Karpas-422 (cell line): ENCODE data around the gene DIP2C. TPM values are rescaled to one million over a fixed set of nuclear protein-coding genes. Genes with fewer than 3 reads are reported as not detected.

Experiments used
- DNase-seq: peaks from one replicate; pipeline ENCODE4 v3.0.0-alpha.2; 2015
- H2AFZ ChIP-seq: fragments of 200-600 bp; sonication (generic); 2 replicates; pipeline ENCODE4 v1.6.1; 2014; ENCODE audit warnings: antibody characterized with exemption, low read length, mixed read lengths
- H3K27ac ChIP-seq: fragments of 200-600 bp; sonication (generic); 2 replicates; pipeline ENCODE4 v1.5.1; 2014; ENCODE audit warnings: mild to moderate bottlenecking, low read length, moderate library complexity
- H3K27me3 ChIP-seq: fragments of 200-600 bp; sonication (generic); 2 replicates; pipeline ENCODE4 v1.6.1; 2014; ENCODE audit warnings: low read length, mixed read lengths
- H3K36me3 ChIP-seq: fragments of 200-600 bp; sonication (generic); 2 replicates; pipeline ENCODE4 v1.6.1; 2014; ENCODE audit warnings: low read length, mixed read lengths; ENCODE audit not compliant: insufficient read depth
- H3K4me1 ChIP-seq: fragments of 200-600 bp; sonication (generic); 2 replicates; pipeline ENCODE4 v1.6.1; 2014; ENCODE audit warnings: mild to moderate bottlenecking, low read length, mixed read lengths
- H3K4me2 ChIP-seq: fragments of 200-600 bp; sonication (generic); 2 replicates; pipeline ENCODE4 v1.6.1; 2014; ENCODE audit warnings: low read length, low read depth, mild to moderate bottlenecking; ENCODE audit not compliant: poor library complexity, severe bottlenecking
- H3K4me3 ChIP-seq: fragments of 200-600 bp; sonication (generic); 2 replicates; pipeline ENCODE4 v1.5.1; 2014; ENCODE audit warnings: mild to moderate bottlenecking, antibody characterized with exemption, low read length, mixed read lengths
- H3K79me2 ChIP-seq: fragments of 200-600 bp; sonication (generic); 2 replicates; pipeline ENCODE4 v1.6.1; 2014; ENCODE audit warnings: mild to moderate bottlenecking, low read length, mixed read lengths
- H3K9ac ChIP-seq: fragments of 200-600 bp; sonication (generic); 2 replicates; pipeline ENCODE4 v1.6.0; 2014; ENCODE audit warnings: low read length
- H3K9me2 ChIP-seq: fragments of 200-600 bp; sonication (generic), shearing (Covaris generic); replicated peaks from 2 replicates; pipeline ENCODE4 v1.6.0; 2014; ENCODE audit warnings: mild to moderate bottlenecking, low read length, moderate library complexity; ENCODE audit not compliant: insufficient read depth
- H3K9me3 ChIP-seq: fragments of 300-700, 200-600 bp; sonication (generic); 2 replicates; pipeline ENCODE4 v1.6.1; 2014; ENCODE audit warnings: low read length, mixed read lengths
- H4K20me1 ChIP-seq: fragments of 200-600 bp; sonication (generic); 2 replicates; pipeline ENCODE4 v1.6.1; 2014; ENCODE audit warnings: mild to moderate bottlenecking, antibody characterized with exemption, low read length, low read depth; ENCODE audit not compliant: insufficient read depth
- total RNA-seq: library from RNA; depleted of rRNA; stranded (reverse); fragments of >200 nt; shearing (Covaris generic); gene quantifications from 2 replicates; pipeline ENCODE4 v1.2.3, GENCODE V29; 2014; ENCODE audit warnings: low replicate concordance

DIP2C gene
- total RNA-seq, 1 experiment from 2014 or later, result 0.11 TPM

- no peaks in the 10 kb centered on the region for H3K9me3 ChIP-seq
- no peak for DNase-seq
Measured at GRCh38 chr10:498760-499435, 190.6 kb downstream of the DIP2C start.

GRCh38 chr10:497898-498451, 191.5 kb downstream of the DIP2C start:
- H3K9me3 ChIP-seq, result no peaks in the 10 kb centered on the region
- H2AFZ ChIP-seq, result no peak overlapping the region
- no peak overlapping the region for H3K4me3 ChIP-seq
- H3K4me2 ChIP-seq, result no peak overlapping the region
- no peaks in the 10 kb centered on the region for H3K4me1 ChIP-seq
- H3K79me2 ChIP-seq, result no peaks in the 10 kb centered on the region
- H4K20me1 ChIP-seq, result no peaks in the 10 kb centered on the region
- no peak overlapping the region for H3K9ac ChIP-seq
- no peaks in the 10 kb centered on the region for H3K36me3 ChIP-seq
- no peaks in the 10 kb centered on the region for H3K27me3 ChIP-seq
- H3K27ac ChIP-seq, result no peak overlapping the region
- H3K9me2 ChIP-seq, result no peaks in the 10 kb centered on the region
- DNase-seq, result no peak

More at GRCh38 chr10:498760-499435, 190.6 kb downstream of the DIP2C start:
- Histone ChIP-seq H3K4me3 (no peak overlapping the region), H3K79me2 (no peaks in the 10 kb centered on the region), H4K20me1 (no peaks in the 10 kb centered on the region), H3K9ac (no peak overlapping the region), H2AFZ (no peak overlapping the region), H3K4me1 (no peaks in the 10 kb centered on the region), H3K27ac (no peak overlapping the region), H3K4me2 (no peak overlapping the region), H3K9me2 (no peaks in the 10 kb centered on the region), H3K27me3 (no peaks in the 10 kb centered on the region), H3K36me3 (no peaks in the 10 kb centered on the region)

GRCh38 chr10:497289-497688, 192.2 kb downstream of the DIP2C start:
- H3K27ac ChIP-seq, result no peak overlapping the region
- no peaks in the 10 kb centered on the region for H3K36me3 ChIP-seq
- H4K20me1 ChIP-seq, result no peaks in the 10 kb centered on the region
- no peak overlapping the region for H3K9ac ChIP-seq
- no peaks in the 10 kb centered on the region for H3K27me3 ChIP-seq
- H3K4me1 ChIP-seq, result no peaks in the 10 kb centered on the region
- H3K4me2 ChIP-seq, result no peak overlapping the region
- no peaks in the 10 kb centered on the region for H3K79me2 ChIP-seq
- no peaks in the 10 kb centered on the region for H3K9me2 ChIP-seq
- no peaks in the 10 kb centered on the region for H3K9me3 ChIP-seq
- no peak overlapping the region for H3K4me3 ChIP-seq
- no peak overlapping the region for H2AFZ ChIP-seq
- no peak for DNase-seq

GRCh38 chr10:494556-494955, 194.9 kb downstream of the DIP2C start:
- H4K20me1 ChIP-seq, result no peaks in the 10 kb centered on the region
- no peaks in the 10 kb centered on the region for H3K4me1 ChIP-seq
- no peak overlapping the region for H3K27ac ChIP-seq
- no peak overlapping the region for H3K9ac ChIP-seq
- no peaks in the 10 kb centered on the region for H3K79me2 ChIP-seq
- H3K36me3 ChIP-seq, result no peaks in the 10 kb centered on the region
- no peaks in the 10 kb centered on the region for H3K27me3 ChIP-seq
- DNase-seq, result no peak
- no peak overlapping the region for H3K4me2 ChIP-seq
- no peaks in the 10 kb centered on the region for H3K9me3 ChIP-seq
- H3K4me3 ChIP-seq, result no peak overlapping the region
- H3K9me2 ChIP-seq, result no peaks in the 10 kb centered on the region
- no peak overlapping the region for H2AFZ ChIP-seq

- Histone ChIP-seq H3K9me3 (no peaks in the 10 kb centered on the region), H4K20me1 (no peaks in the 10 kb centered on the region), H3K9ac (no peak overlapping the region), H3K27ac (no peak overlapping the region), H3K36me3 (no peaks in the 10 kb centered on the region), H3K4me2 (no peak overlapping the region), H3K27me3 (no peaks in the 10 kb centered on the region), H3K4me3 (no peak overlapping the region), H2AFZ (no peak overlapping the region), H3K9me2 (no peaks in the 10 kb centered on the region), H3K79me2 (no peaks in the 10 kb centered on the region), H3K4me1 (no peaks in the 10 kb centered on the region)
- DNase-seq, result no peak
Measured at GRCh38 chr10:494149-494542, 195.3 kb downstream of the DIP2C start.

GRCh38 chr10:493391-494148, 195.9 kb downstream of the DIP2C start:
- no peak overlapping the region for H3K4me2 ChIP-seq
- no peak overlapping the region for H3K9ac ChIP-seq
- H2AFZ ChIP-seq, result no peak overlapping the region
- H3K36me3 ChIP-seq, result no peaks in the 10 kb centered on the region
- H3K9me3 ChIP-seq, result no peaks in the 10 kb centered on the region
- H3K79me2 ChIP-seq, result no peaks in the 10 kb centered on the region
- no peak overlapping the region for H3K4me3 ChIP-seq
- no peak for DNase-seq
- H3K4me1 ChIP-seq, result no peaks in the 10 kb centered on the region
- no peak overlapping the region for H3K27ac ChIP-seq
- H3K9me2 ChIP-seq, result no peaks in the 10 kb centered on the region
- no peaks in the 10 kb centered on the region for H3K27me3 ChIP-seq
- H4K20me1 ChIP-seq, result no peaks in the 10 kb centered on the region

GRCh38 chr10:492836-493235, 196.6 kb downstream of the DIP2C start:
- Histone ChIP-seq H2AFZ (no peak overlapping the region), H3K9me2 (no peaks in the 10 kb centered on the region), H4K20me1 (no peaks in the 10 kb centered on the region), H3K27ac (no peak overlapping the region), H3K4me1 (no peaks in the 10 kb centered on the region), H3K9ac (no peak overlapping the region), H3K27me3 (no peaks in the 10 kb centered on the region), H3K9me3 (no peaks in the 10 kb centered on the region), H3K4me2 (no peak overlapping the region), H3K4me3 (no peak overlapping the region), H3K36me3 (no peaks in the 10 kb centered on the region), H3K79me2 (no peaks in the 10 kb centered on the region)
- DNase-seq, result no peak

GRCh38 chr10:491667-492424, 197.6 kb downstream of the DIP2C start:
- H4K20me1 ChIP-seq, result no peaks in the 10 kb centered on the region
- H3K27ac ChIP-seq, result no peak overlapping the region
- H3K4me1 ChIP-seq, result no peaks in the 10 kb centered on the region
- no peak for DNase-seq
- H3K9me3 ChIP-seq, result no peaks in the 10 kb centered on the region
- H2AFZ ChIP-seq, result no peak overlapping the region
- no peaks in the 10 kb centered on the region for H3K27me3 ChIP-seq
- H3K36me3 ChIP-seq, result no peaks in the 10 kb centered on the region
- H3K4me3 ChIP-seq, result no peak overlapping the region
- H3K9me2 ChIP-seq, result no peaks in the 10 kb centered on the region
- H3K79me2 ChIP-seq, result no peaks in the 10 kb centered on the region
- H3K9ac ChIP-seq, result no peak overlapping the region
- H3K4me2 ChIP-seq, result no peak overlapping the region
